Cerebellar nuclear complex (tissue), 1 donor: ENCODE measurements around the gene SANBR.

Source experiments
- DNase-seq, 2 experiments: peaks; one replicate each; lab custom pipeline; 2025; lab: John Stamatoyannopoulos, UW

The SANBR gene

GRCh38 chr2:61090386-61090921 lies 24.8 kb downstream of the SANBR start:
- DNase-seq = no peak

- DNase-seq = no peak
Observed at GRCh38 chr2:61091485-61091884, 25.8 kb downstream of the SANBR start.

GRCh38 chr2:61096438-61096837 lies 30.8 kb downstream of the SANBR start:
- DNase-seq = no peak

GRCh38 chr2:61100801-61101200 lies 35.1 kb downstream of the SANBR start:
- DNase-seq = no peak

- no peak for DNase-seq
Observed at GRCh38 chr2:61109291-61109690, 43.6 kb downstream of the SANBR start.

- no peak for DNase-seq
Observed at GRCh38 chr2:61111708-61112107, 46.0 kb downstream of the SANBR start.

- no peak for DNase-seq
Observed at GRCh38 chr2:61114147-61114546, 48.5 kb downstream of the SANBR start.
